PC-3 (cell line): ENCODE measurements around the gene ZNF740. TPM values are rescaled to one million over a fixed set of nuclear protein-coding genes. Genes with fewer than 3 reads are reported as not detected.

Experiments
- ATAC-seq: fragments of 200-7000 bp; cut with Tn5 transposase; 2 replicates; pipeline ENCODE4 v1.9.1; 2020; ENCODE audit warnings: mild to moderate bottlenecking, moderate library complexity
- BruUV-seq: library from RNA; stranded (reverse); fragments of 400-500 nt; replicated peaks from 2 replicates; lab custom pipeline; 2021; lab: Mats Ljungman, UMichigan
- CTCF ChIA-PET: fragments of 300-600 bp; sonication (Branson Sonifier 250); formaldehyde crosslinking; loops from one replicate; lab custom pipeline; 2022; ENCODE audit warnings: antibody characterized with exemption; lab: Charles Lee
- POLR2A ChIA-PET: fragments of 300-600 bp; sonication (Branson Sonifier 250); formaldehyde crosslinking; loops from one replicate; lab custom pipeline; 2022; ENCODE audit warnings: antibody characterized with exemption; ENCODE audit not compliant: unreplicated experiment; lab: Charles Lee
- DNase-seq: peaks from one replicate; pipeline ENCODE4 v3.0.0-alpha.2; 2015
- H2AFZ ChIP-seq: fragments of 300-600 bp; sonication (generic); 2 replicates; pipeline ENCODE4 v1.6.0; 2016; ENCODE audit warnings: antibody characterized with exemption, low read length
- H3F3A ChIP-seq: fragments of 300-600 bp; sonication (generic); one replicate; pipeline ENCODE4 v1.6.0; 2017; ENCODE audit warnings: antibody characterized with exemption, low read length, control low read depth, mild to moderate bottlenecking; ENCODE audit not compliant: unreplicated experiment
- H3K27ac ChIP-seq: fragments of 300-600 bp; sonication (generic); 2 replicates; pipeline ENCODE4 v1.5.1; 2016; ENCODE audit warnings: mild to moderate bottlenecking, low read length
- H3K27me3 ChIP-seq: fragments of 300-600 bp; sonication (generic); 2 replicates; pipeline ENCODE4 v1.6.1; 2016; ENCODE audit warnings: low read length, mixed read lengths
- H3K36me3 ChIP-seq: fragments of 300-600 bp; sonication (generic); 2 replicates; pipeline ENCODE4 v1.6.1; 2016; ENCODE audit warnings: low read depth, mixed run types, low read length, mixed read lengths
- H3K4me1 ChIP-seq: fragments of 300-600 bp; sonication (generic); 2 replicates; pipeline ENCODE4 v1.5.1; 2016; ENCODE audit warnings: low read length; ENCODE audit not compliant: insufficient read depth
- H3K4me2 ChIP-seq: fragments of 300-600 bp; sonication (generic); 2 replicates; pipeline ENCODE4 v1.6.0; 2016; ENCODE audit warnings: low read length
- H3K4me3 ChIP-seq: fragments of 300-600 bp; sonication (generic); 2 replicates; pipeline ENCODE4 v1.5.1; 2016; ENCODE audit warnings: mild to moderate bottlenecking, low read length, mixed read lengths
- H3K79me2 ChIP-seq: fragments of 300-600 bp; sonication (generic); 2 replicates; pipeline ENCODE4 v1.6.1; 2017; ENCODE audit warnings: low read length, mixed read lengths
- H3K9ac ChIP-seq: fragments of 300-600 bp; sonication (generic); 2 replicates; pipeline ENCODE4 v1.6.0; 2016; ENCODE audit warnings: mild to moderate bottlenecking, low read length
- H3K9me2 ChIP-seq: fragments of 300-600 bp; sonication (generic); replicated peaks from 2 replicates; pipeline ENCODE4 v1.6.1; 2016; ENCODE audit warnings: mixed run types, low read length, mixed read lengths
- H3K9me3 ChIP-seq: fragments of 300-600 bp; sonication (generic); 2 replicates; pipeline ENCODE4 v1.6.1; 2016; ENCODE audit warnings: low read length, mixed read lengths
- H4K20me1 ChIP-seq: fragments of 300-600 bp; sonication (generic); 2 replicates; pipeline ENCODE4 v1.6.1; 2016; ENCODE audit warnings: low read length, mixed read lengths
- CTCF ChIP-seq: fragments of 300-600 bp; sonication (generic); conservative IDR thresholded peaks from 2 replicates; pipeline ENCODE4 v1.5.1; 2017; ENCODE audit warnings: antibody characterized with exemption, low read depth, mild to moderate bottlenecking, low read length
- EZH2 ChIP-seq: fragments of 300-600 bp; sonication (generic); IDR thresholded peaks from one replicate; pipeline ENCODE4 v1.6.1; 2017; ENCODE audit warnings: antibody characterized with exemption, mild to moderate bottlenecking, low read length; ENCODE audit not compliant: unreplicated experiment
- EZH2phosphoT487 ChIP-seq: fragments of 300-600 bp; sonication (generic); IDR thresholded peaks from 2 replicates; pipeline ENCODE4 v1.6.1; 2018; ENCODE audit warnings: mild to moderate bottlenecking, antibody characterized with exemption, low read length, borderline replicate concordance
- intact Hi-C: fragments of 100-400 bp; cut with micrococcal nuclease; formaldehyde crosslinking; loops from 2 replicates; pipeline ENCODE4 v1.9.0; 2023
- total RNA-seq: library from RNA; depleted of rRNA; stranded (reverse); fragments of >200 nt; gene quantifications from 2 replicates; pipeline ENCODE4 v1.2.3, GENCODE V29; 2014

Gene ZNF740
- total RNA-seq, 1 experiment from 2014 or later: 12.3 TPM

- no peaks in the 10 kb centered on the region; the same call in 1 of the 2 replicates for H3K36me3 ChIP-seq
- H3K27me3 ChIP-seq: no peaks in the 10 kb centered on the region
- no peaks in the 10 kb centered on the region for H4K20me1 ChIP-seq
- no peak for TF ChIP-seq EZH2
- no peak for TF ChIP-seq CTCF
- TF ChIP-seq EZH2phosphoT487: no peak
- H3K27ac ChIP-seq: peak overlapping the region; percentile 69
- H2AFZ ChIP-seq: peak overlapping the region; percentile 55; the same call in 1 of the 2 replicates
- ChIA-PET POLR2A (no interaction called here), CTCF (interaction anchor here (0.6 kb wide), 1 partner anchor 270 kb away, joined by 3 read pairs; the partner anchor contains the start of gene TARBP2)
- H3K4me2 ChIP-seq: peak overlapping the region; percentile 93
- no peak for DNase-seq
- no TSS peak for BruUV-seq
- H3K9ac ChIP-seq: peak overlapping the region; percentile 76
- intact Hi-C loops: no loop called here
- H3K4me3 ChIP-seq: peak overlapping the region; percentile 76
- H3K4me1 ChIP-seq: peaks cover 46% of the 10 kb centered on the region
- peaks cover 3% of the 10 kb centered on the region for H3F3A ChIP-seq
- H3K79me2 ChIP-seq: peaks cover 42% of the 10 kb centered on the region
- ATAC-seq: no peak
- no peaks in the 10 kb centered on the region for H3K9me3 ChIP-seq
- H3K9me2 ChIP-seq: no peaks in the 10 kb centered on the region
Measured at GRCh38 chr12:53231671-53231920, 51.1 kb downstream of the ZNF740 start.

- BruUV-seq: no TSS peak
- peak within 1 kb of the TSS; percentile 76 for H3K9ac ChIP-seq
- H3F3A ChIP-seq: peaks cover 3% of the 10 kb centered on the region
- H3K9me3 ChIP-seq: no peaks in the 10 kb centered on the region
- H3K4me1 ChIP-seq: peaks cover 46% of the 10 kb centered on the region
- no peak for TF ChIP-seq CTCF
- no peak for TF ChIP-seq EZH2
- no peak for TF ChIP-seq EZH2phosphoT487
- H3K4me2 ChIP-seq: peak within 1 kb of the TSS; percentile 93
- no peaks in the 10 kb centered on the region; the same call in 1 of the 2 replicates for H3K36me3 ChIP-seq
- DNase-seq: peak; percentile 78
- no peaks in the 10 kb centered on the region for H4K20me1 ChIP-seq
- no peaks in the 10 kb centered on the region for H3K27me3 ChIP-seq
- peak within 1 kb of the TSS; percentile 76 for H3K4me3 ChIP-seq
- peak within 1 kb of the TSS; percentile 73 for H3K27ac ChIP-seq
- peak; percentile 72 for ATAC-seq
- H3K9me2 ChIP-seq: no peaks in the 10 kb centered on the region
- POLR2A ChIA-PET: no interaction called here
- peak within 1 kb of the TSS; percentile 83 for H2AFZ ChIP-seq
- H3K79me2 ChIP-seq: peaks cover 42% of the 10 kb centered on the region
- intact Hi-C loops: no loop called here
- CTCF ChIA-PET: interaction anchor here (0.6 kb wide), 1 partner anchor 269 kb away, joined by 3 read pairs; the partner anchor contains the start of gene TARBP2
Measured at GRCh38 chr12:53231921-53232645, 51.6 kb downstream of the ZNF740 start, which contains the start of gene RARG. RARG (minus strand) TSS chr12:53232209; CDS start chr12:53227545, 4,664 bp downstream.
